Cerebellar cortex (tissue), 1 donor: ENCODE measurements around the gene EPHB1.

Source experiments
- DNase-seq: peaks from one replicate; pipeline ENCODE4 v3.0.0-alpha.2; 2015; ENCODE audit warnings: low spot score

EPHB1 gene

DNA sequence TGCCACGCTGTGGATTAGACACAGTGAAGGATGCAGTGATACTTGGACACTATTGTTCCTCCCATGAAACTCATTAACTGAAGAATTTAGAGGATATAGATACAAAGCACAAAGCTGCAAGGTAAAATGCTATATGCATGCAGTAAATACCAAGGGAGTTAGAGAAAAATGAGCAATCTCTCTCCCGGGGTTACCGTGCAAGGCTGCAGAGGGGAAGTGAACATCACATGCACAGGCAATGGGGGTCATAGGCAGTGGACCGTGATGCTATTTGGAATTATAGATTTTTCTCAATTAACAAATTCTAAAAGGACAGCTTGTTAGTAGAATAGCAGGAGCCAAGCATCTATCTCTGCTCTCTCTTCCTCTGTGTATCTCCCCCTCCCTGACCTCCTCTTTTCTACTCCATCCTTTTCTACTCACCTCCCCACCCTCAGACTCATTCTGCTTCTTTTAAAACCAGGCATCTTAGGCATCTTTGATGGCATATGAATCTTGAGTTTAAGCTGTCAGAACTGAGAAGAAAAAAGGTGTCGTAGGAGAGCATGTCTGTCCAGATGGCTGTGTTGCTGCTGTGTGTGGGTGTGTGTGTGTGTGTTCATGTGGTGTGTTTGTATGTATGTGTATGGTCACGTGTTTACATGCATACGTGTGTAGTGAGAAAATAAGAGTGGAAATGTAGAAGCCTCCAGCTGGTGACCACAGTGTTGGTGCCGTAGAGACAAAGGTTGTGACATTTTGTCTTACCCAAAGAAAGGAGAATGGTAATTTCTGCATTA, 339.0 kb downstream of the EPHB1 start:
- DNase-seq = no peak

- DNase-seq = peak; percentile 38
Measured at GRCh38 chr3:135134684-135135075, 339.6 kb downstream of the EPHB1 start.

- no peak for DNase-seq
Measured at GRCh38 chr3:135135445-135135844, 340.4 kb downstream of the EPHB1 start.

DNA sequence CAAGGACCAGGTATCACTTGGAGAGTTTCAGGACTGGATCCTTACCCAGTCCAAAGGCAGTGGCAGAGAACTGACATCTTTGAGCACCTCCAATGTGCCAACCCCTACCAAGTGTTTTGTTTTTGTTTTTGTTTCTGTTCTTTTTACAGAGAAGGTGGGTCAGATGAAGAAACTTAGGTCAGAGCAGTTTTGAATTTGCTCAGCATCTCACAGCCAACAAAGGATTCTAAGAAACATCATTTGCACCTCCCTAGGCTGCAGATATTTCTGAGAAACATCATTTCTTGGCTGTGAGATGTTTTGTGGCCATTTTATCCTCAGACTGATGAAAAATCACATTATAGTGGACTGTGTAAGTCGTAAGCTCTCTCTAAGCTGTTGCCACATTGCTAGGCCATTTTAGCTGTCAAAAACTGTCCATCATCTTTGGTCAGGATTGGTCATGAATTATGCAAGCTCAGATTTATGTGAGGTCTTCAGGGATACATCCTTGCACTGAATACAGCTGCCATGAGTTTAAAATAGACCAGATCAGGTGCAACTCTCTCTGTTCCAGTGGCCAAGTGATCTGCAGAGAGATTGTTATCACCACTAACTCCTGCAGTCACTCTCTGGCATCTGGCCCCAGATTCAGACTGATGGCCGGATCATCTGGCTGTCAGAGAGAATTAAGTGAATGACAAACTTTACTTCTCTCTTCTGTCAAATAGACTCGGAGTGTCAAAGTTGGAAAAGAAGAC, 341.5 kb downstream of the EPHB1 start:
- DNase-seq = no peak

DNA sequence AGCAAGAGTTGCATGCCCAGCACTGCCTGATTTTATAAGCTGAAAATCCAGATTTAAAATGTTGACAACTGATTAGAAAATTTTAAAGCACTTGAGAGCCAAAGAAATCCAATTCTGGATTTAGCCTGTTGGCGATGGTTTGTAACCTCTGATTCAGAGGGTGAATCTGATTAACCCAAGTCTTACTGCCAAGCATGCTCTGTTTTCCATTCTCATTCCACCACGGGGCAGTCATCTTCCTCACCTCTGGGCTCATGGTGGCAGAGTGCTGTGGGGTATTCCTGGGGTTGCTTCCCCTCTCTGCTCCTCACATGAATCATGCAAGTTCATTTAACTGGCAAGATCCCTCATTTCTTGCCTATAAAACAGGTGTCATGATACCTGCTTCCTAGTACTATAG, 342.2 kb downstream of the EPHB1 start:
- no peak for DNase-seq

- DNase-seq = peak; percentile 92
Measured at GRCh38 chr3:135138776-135139175, 343.7 kb downstream of the EPHB1 start.

GRCh38 chr3:135140591-135140990, 345.5 kb downstream of the EPHB1 start:
- peak; percentile 25 for DNase-seq

GRCh38 chr3:135141160-135141559, 346.1 kb downstream of the EPHB1 start:
- DNase-seq = no peak

DNA sequence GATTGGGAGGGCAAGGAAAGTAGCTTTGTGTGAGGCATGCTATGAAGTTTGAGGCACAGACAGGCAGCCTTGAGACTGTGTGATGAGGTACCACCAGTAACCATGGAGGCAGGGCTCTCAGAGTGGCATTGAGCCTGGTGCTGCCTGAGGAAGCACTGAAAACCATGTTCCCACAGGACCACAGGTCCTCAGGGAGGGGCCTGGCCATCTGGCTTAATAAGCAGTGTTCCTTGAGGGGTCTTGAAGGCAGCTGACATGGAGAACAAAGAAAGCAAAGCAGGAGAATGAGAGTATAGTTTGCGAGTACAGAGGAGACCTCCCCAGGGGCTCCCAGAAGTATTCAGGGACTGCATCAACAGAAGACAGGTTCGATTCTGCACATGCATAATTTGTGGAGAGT, 346.6 kb downstream of the EPHB1 start:
- DNase-seq = no peak

DNA sequence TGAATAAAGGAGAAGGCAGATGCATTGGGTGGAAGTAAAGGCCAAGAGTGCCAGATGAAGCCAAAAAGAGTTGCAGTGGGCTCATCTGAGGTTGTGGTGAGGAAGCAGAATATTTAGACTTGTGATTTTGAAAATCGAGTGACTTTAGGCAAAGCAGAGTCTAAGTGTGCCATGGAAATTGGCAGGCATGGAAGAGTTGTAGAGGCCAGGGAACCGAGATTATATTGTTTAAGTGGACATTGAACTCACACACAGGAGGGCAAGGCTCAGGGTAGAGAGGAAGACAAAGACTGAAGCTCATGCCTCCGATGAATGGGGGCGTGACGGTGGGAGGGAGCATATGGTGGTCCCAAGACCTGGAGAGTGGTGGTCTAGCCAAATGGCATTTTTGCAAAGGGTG, 347.5 kb downstream of the EPHB1 start:
- no peak for DNase-seq

DNA sequence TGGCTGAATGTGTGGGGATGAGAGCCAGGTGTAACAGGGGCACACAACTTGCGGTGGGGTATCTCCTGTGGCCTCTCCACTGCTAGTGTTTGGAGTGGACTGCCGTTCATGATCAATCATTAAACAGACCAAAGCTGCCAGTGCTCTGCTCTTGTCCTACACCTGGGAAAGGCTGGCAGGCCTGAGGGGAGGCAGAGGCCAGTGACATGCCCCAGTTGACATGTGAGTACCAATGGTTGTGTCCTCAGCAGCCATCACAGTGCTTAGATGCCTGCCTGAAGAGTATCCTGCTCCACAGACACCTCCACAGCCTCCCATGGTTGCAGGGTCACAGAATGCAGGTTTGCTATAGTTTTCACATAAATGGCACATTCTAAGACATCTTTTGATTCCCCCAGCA, 348.4 kb downstream of the EPHB1 start:
- DNase-seq = no peak

GRCh38 chr3:135145581-135145980, 350.5 kb downstream of the EPHB1 start:
- DNase-seq = no peak

DNA sequence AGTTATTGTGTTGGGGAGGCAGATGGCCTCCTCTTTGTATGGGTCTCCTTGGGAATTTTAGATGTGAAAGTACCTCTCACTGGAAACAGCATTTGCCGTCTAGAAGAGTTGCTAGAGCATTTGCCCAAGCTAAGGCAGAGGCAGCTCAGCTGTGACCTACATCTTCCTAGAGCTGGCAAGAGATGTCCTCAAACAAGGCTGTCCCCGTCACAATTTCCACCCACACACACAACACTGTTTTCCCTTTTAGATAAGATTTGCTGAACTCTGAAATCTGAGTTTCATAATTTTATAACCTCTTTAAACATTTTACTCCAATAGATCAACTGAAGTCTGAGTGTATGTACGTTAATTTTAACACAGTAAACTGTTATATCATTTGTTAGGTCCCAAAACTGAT, 352.6 kb downstream of the EPHB1 start:
- peak; percentile 53 for DNase-seq

- DNase-seq = no peak
Measured at GRCh38 chr3:135148398-135149020, 353.4 kb downstream of the EPHB1 start.

GRCh38 chr3:135149707-135150681, 354.9 kb downstream of the EPHB1 start:
- DNase-seq = peak; percentile 30

- DNase-seq = no peak
Measured at GRCh38 chr3:135154186-135154585, 359.1 kb downstream of the EPHB1 start.

DNA sequence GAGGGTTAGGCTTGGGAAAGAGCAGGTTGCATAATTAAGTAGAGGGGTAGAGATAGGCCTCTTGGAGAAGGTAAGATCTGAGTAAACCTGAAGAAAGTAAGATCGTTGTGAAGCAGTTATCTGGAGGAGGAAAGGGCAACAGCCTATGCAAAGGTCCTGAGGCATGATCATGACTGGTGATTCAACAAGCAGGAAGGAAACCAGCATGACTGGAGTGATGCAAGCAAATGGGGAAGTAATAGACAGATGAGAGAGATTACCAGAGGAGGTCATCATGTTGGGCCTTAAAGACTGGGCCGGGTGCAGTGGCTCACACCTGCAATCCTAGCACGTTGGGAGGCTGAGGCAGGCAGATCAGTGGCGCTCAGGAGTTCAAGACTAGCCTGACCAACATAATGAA, 360.2 kb downstream of the EPHB1 start:
- DNase-seq = no peak

- no peak for DNase-seq
Measured at GRCh38 chr3:135155791-135156190, 360.7 kb downstream of the EPHB1 start.

DNA sequence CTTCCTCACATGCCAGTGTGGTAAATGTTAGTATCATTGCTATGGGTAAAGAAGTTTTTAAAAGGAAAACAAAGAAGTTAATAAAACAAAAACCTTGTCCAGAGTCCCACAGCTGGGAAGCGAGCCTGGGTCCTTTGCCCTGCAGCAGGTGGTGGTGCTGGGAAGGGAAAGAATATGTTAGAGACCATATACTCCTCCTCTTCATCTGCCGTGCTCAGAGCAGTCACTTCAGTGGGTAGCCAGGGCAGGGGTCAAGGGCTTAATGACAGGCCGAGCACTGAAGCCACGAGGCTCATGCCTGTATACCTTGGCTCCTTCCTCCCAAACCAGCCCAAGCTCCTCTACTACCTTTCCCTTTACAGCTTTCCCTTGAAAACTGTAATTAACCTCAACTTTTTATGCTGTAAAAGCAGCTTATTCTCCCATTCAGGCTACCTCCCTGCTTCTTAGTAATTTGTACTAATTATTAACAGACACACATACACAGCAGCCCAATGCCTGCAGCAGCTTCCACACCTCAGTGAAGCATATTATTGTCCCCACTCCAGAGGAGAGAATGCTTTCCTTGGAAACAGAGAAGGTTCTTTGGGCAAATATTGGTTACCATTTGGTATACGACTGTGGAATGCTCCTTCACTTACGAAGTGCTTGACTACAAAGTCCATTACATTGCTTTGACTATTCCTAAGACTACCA, 362.1 kb downstream of the EPHB1 start:
- no peak for DNase-seq

GRCh38 chr3:135158520-135158919, 363.5 kb downstream of the EPHB1 start:
- no peak for DNase-seq

DNA sequence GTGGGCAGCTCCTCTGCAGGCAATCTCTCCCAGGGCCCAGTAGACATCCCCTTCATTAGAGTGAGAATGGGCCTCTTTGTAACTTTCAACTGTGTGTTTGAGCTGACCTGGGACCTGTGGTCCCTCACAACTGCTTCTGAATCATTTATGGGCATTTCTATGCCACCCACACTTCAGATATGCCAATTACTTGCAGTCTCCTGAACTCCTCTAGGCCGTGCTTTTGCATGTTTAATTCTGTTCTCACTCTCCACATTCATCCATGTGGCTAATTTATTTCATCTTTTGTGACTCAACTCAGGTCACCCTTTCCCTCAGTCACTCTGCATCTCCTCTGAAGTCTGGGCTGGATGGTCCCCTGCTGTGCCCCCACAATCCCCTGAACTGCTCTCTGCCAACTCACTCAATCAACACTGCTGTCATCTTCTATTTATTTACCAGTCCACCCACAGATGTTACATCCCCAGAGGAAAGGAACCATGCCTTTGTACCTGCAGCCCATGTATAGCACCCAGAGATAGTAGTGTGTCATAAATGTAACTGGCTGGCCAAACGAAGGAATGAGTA, 364.7 kb downstream of the EPHB1 start:
- DNase-seq = no peak
